Neural cell (in vitro differentiated cells): ENCODE data around the gene PLXNA4.

Experiments
- CTCF ChIP-seq: fragments of 450-650 bp; IDR thresholded peaks from 2 replicates; pipeline ENCODE4 v1.5.1; 2014; ENCODE audit warnings: antibody characterized with exemption, mild to moderate bottlenecking, moderate library complexity; ENCODE audit not compliant: poor library complexity, severe bottlenecking
- EP300 ChIP-seq: fragments of 450-650 bp; conservative IDR thresholded peaks from 2 replicates; pipeline ENCODE4 v1.6.1; 2014; ENCODE audit warnings: antibody characterized with exemption, mild to moderate bottlenecking, moderate library complexity; ENCODE audit not compliant: poor library complexity, severe bottlenecking
- EZH2 ChIP-seq: fragments of 200-600, 300-800 bp; shearing (Covaris generic), sonication (generic); IDR thresholded peaks from 2 replicates; pipeline ENCODE4 v1.6.1; 2014; ENCODE audit warnings: antibody characterized with exemption, low read length, borderline replicate concordance, mild to moderate bottlenecking; ENCODE audit not compliant: insufficient read depth, poor library complexity, severe bottlenecking
- MXI1 ChIP-seq: fragments of 450-650 bp; conservative IDR thresholded peaks from 2 replicates; pipeline ENCODE4 v1.6.1; 2014; ENCODE audit warnings: antibody characterized with exemption, mild to moderate bottlenecking; ENCODE audit not compliant: poor library complexity, severe bottlenecking
- POLR2AphosphoS5 ChIP-seq: IDR thresholded peaks from 2 replicates; pipeline ENCODE4 v1.6.1; 2012
- RAD21 ChIP-seq: fragments of 450-650 bp; conservative IDR thresholded peaks from 2 replicates; pipeline ENCODE4 v1.6.1; 2014; ENCODE audit warnings: antibody characterized with exemption, mild to moderate bottlenecking, moderate library complexity
- REST ChIP-seq: IDR thresholded peaks from 2 replicates; pipeline ENCODE4 v1.6.1; 2012; ENCODE audit warnings: borderline replicate concordance
- SMC3 ChIP-seq: fragments of 450-650 bp; conservative IDR thresholded peaks from 2 replicates; pipeline ENCODE4 v1.6.1; 2014; ENCODE audit warnings: antibody characterized with exemption, mild to moderate bottlenecking, moderate library complexity; ENCODE audit not compliant: poor library complexity
- TAF1 ChIP-seq: IDR thresholded peaks from 2 replicates; pipeline ENCODE4 v1.6.1; 2012; ENCODE audit warnings: low read depth

GRCh38 chr7:132309102-132309805 is 267.0 kb downstream of the PLXNA4 start:
- TF ChIP-seq CTCF = no peak
- TF ChIP-seq RAD21 = no peak
- TF ChIP-seq SMC3 = no peak
- no peak for TF ChIP-seq MXI1
- TF ChIP-seq POLR2AphosphoS5 = no peak
- TF ChIP-seq TAF1 = no peak
- no peak for TF ChIP-seq EP300
- TF ChIP-seq REST = no peak
- TF ChIP-seq EZH2 = no peak
